ENCODE measurements around the gene PREP. TPM values are rescaled to one million over a fixed set of nuclear protein-coding genes. Genes with fewer than 3 reads are reported as not detected.
A peak's percentile ranks its signal among the peaks of the same experiment; 100 is the strongest.
"Not testable (repeated sequence)": the region's sequence is repeated elsewhere in the genome, so short reads cannot be mapped to it uniquely, and the experiment has no call there.

PREP gene
- total and polyA plus RNA-seq, 2 donors: 17.8 to 23.2 TPM

GRCh38 chr6:105432797-105433196, 29.9 kb upstream of the PREP start:
- Histone ChIP-seq H3K4me1 (ENCODE audit: control insufficient read depth in 2 of 2, insufficient read depth in 2 of 2, low read length in 2 of 2) (no peaks in the 10 kb centered on the region), H3K4me3 (ENCODE audit: low read length in 2 of 2) (no peak overlapping the region), H3K9me3 (ENCODE audit: control insufficient read depth in 2 of 2, insufficient read depth in 1 of 2, low read length in 1 of 2) (no peaks in the 10 kb centered on the region), H3K36me3 (ENCODE audit: control insufficient read depth in 2 of 2, insufficient read depth in 2 of 2, low read length in 1 of 2) (no peaks in the 10 kb centered on the region), H3K27me3 (ENCODE audit: control insufficient read depth in 2 of 2, insufficient read depth in 1 of 2, low read length in 1 of 2) (no peaks in the 10 kb centered on the region), H3K27ac (ENCODE audit: low read depth in 1 of 2, low read length in 1 of 2) (no peak overlapping the region)
- 95% methylated on average over 3 of the region's 3 CpGs for WGBS
- no peak for DNase-seq (ENCODE audit: low read depth in 6 of 9, low spot score in 9 of 9)

GRCh38 chr6:105431226-105431625, 28.3 kb upstream of the PREP start:
- H3K27ac ChIP-seq (ENCODE audit: low read depth in 1 of 2, low read length in 1 of 2): no peak overlapping the region
- WGBS: 38% methylated on average over 2 of the region's 2 CpGs
- H3K36me3 ChIP-seq (ENCODE audit: control insufficient read depth in 2 of 2, insufficient read depth in 2 of 2, low read length in 1 of 2): no peaks in the 10 kb centered on the region
- peak in 8 of 9 donors; percentile 21 to 76 (median 42) for DNase-seq (ENCODE audit: low read depth in 6 of 9, low spot score in 9 of 9)
- H3K9me3 ChIP-seq (ENCODE audit: control insufficient read depth in 2 of 2, insufficient read depth in 1 of 2, low read length in 1 of 2): no peaks in the 10 kb centered on the region
- no peaks in the 10 kb centered on the region for H3K4me1 ChIP-seq (ENCODE audit: control insufficient read depth in 2 of 2, insufficient read depth in 2 of 2, low read length in 2 of 2)
- no peaks in the 10 kb centered on the region for H3K27me3 ChIP-seq (ENCODE audit: control insufficient read depth in 2 of 2, insufficient read depth in 1 of 2, low read length in 1 of 2)
- H3K4me3 ChIP-seq (ENCODE audit: low read length in 2 of 2): no peak overlapping the region

- H3K9me3 ChIP-seq (ENCODE audit: control insufficient read depth in 2 of 2, insufficient read depth in 1 of 2, low read length in 1 of 2): no peaks in the 10 kb centered on the region
- WGBS: 97% methylated on average over 3 of the region's 3 CpGs
These were observed 27.8 kb upstream of the PREP start for GRCh38 chr6:105430685-105431084.

GRCh38 chr6:105429676-105430075, 26.8 kb upstream of the PREP start:
- H3K4me3 ChIP-seq (ENCODE audit: low read length in 2 of 2): no peak overlapping the region
- no peaks in the 10 kb centered on the region for H3K36me3 ChIP-seq (ENCODE audit: control insufficient read depth in 2 of 2, insufficient read depth in 2 of 2, low read length in 1 of 2)
- H3K27ac ChIP-seq (ENCODE audit: low read depth in 1 of 2, low read length in 1 of 2): no peak overlapping the region
- WGBS: 87% methylated on average over 4 of the region's 4 CpGs
- H3K9me3 ChIP-seq (ENCODE audit: control insufficient read depth in 2 of 2, insufficient read depth in 1 of 2, low read length in 1 of 2): no peaks in the 10 kb centered on the region
- no peaks in the 10 kb centered on the region for H3K27me3 ChIP-seq (ENCODE audit: control insufficient read depth in 2 of 2, insufficient read depth in 1 of 2, low read length in 1 of 2)
- no peak for DNase-seq (ENCODE audit: low read depth in 6 of 9, low spot score in 9 of 9)
- H3K4me1 ChIP-seq (ENCODE audit: control insufficient read depth in 2 of 2, insufficient read depth in 2 of 2, low read length in 2 of 2): no peaks in the 10 kb centered on the region

More at GRCh38 chr6:105430685-105431084, 27.8 kb upstream of the PREP start:
- H3K27me3 ChIP-seq (ENCODE audit: control insufficient read depth in 2 of 2, insufficient read depth in 1 of 2, low read length in 1 of 2): no peaks in the 10 kb centered on the region
- no peaks in the 10 kb centered on the region for H3K4me1 ChIP-seq (ENCODE audit: control insufficient read depth in 2 of 2, insufficient read depth in 2 of 2, low read length in 2 of 2)
- no peak overlapping the region for H3K27ac ChIP-seq (ENCODE audit: low read depth in 1 of 2, low read length in 1 of 2)
- no peak overlapping the region for H3K4me3 ChIP-seq (ENCODE audit: low read length in 2 of 2)
- no peaks in the 10 kb centered on the region for H3K36me3 ChIP-seq (ENCODE audit: control insufficient read depth in 2 of 2, insufficient read depth in 2 of 2, low read length in 1 of 2)
- no peak for DNase-seq (ENCODE audit: low read depth in 6 of 9, low spot score in 9 of 9)

DNA sequence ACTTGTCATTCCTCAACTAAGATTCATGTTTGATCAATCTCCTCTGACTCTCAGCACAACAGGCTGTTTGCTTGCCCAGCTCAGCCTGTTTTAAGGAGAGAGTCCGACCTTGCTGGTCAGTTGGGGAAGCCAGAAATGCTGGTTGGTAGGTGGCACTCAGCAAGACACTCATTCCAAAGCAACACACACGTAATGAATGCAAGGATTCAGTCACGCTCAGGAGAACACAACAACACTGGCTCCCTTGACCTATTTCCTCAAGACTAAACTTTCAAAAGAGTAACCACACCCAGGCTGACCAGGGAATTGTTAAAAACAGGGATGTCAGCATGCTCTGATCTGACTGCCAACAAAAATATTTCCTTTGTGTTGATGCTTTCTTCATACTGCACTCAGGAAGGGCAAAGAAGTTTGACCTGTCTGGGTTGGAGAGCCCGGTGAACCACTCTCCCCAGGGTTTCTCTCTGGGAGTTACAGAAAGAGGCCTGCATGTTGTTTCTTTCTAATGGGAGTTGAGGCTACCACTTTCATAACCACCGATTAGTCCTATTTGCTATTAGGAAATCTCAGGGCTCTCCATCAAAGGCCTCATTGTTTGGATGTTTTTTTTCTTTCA, 25.6 kb upstream of the PREP start:
- Histone ChIP-seq H3K36me3 (ENCODE audit: control insufficient read depth in 2 of 2, insufficient read depth in 2 of 2, low read length in 1 of 2) (no peaks in the 10 kb centered on the region), H3K27ac (ENCODE audit: low read depth in 1 of 2, low read length in 1 of 2) (no peak overlapping the region), H3K4me1 (ENCODE audit: control insufficient read depth in 2 of 2, insufficient read depth in 2 of 2, low read length in 2 of 2) (no peaks in the 10 kb centered on the region), H3K27me3 (ENCODE audit: control insufficient read depth in 2 of 2, insufficient read depth in 1 of 2, low read length in 1 of 2) (no peaks in the 10 kb centered on the region), H3K4me3 (ENCODE audit: low read length in 2 of 2) (no peak overlapping the region), H3K9me3 (ENCODE audit: control insufficient read depth in 2 of 2, insufficient read depth in 1 of 2, low read length in 1 of 2) (no peaks in the 10 kb centered on the region)
- 91% methylated on average over 5 of the region's 5 CpGs for WGBS
- no peak for DNase-seq (ENCODE audit: low read depth in 6 of 9, low spot score in 9 of 9)

DNA sequence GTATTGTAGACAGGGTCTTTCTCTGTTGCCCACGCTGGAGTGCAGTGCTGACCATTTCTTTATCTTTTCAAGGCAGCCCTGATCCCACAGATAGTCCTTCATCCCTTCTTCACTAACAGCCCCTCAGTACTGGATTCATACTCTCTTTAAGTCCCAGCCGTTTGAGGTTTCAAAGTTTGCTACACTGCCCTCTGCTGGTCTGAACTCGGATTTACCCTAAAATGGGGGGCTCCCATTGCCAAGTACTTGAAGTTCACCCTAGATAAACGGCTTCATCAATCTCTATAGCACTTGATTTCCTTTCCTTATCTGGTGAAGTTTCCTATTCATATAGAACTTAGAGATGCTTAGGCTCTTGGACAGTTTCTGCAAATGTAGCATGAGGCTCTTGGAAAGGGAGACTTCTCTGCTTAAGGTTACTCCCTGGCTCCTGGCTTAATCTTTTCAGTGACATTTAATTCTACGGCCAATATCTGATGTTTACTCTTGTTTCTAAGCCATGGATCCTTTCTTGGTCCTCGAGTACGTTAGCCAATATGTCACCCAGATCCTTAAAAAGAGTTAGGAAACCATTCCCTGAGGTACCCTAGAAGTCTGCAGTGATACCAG, 21.4 kb upstream of the PREP start:
- H3K4me1 ChIP-seq (ENCODE audit: control insufficient read depth in 2 of 2, insufficient read depth in 2 of 2, low read length in 2 of 2): no peaks in the 10 kb centered on the region
- peak in 8 of 9 donors; percentile 37 to 86 (median 64) for DNase-seq (ENCODE audit: low read depth in 6 of 9, low spot score in 9 of 9)
- H3K27me3 ChIP-seq (ENCODE audit: control insufficient read depth in 2 of 2, insufficient read depth in 1 of 2, low read length in 1 of 2): no peaks in the 10 kb centered on the region
- H3K36me3 ChIP-seq (ENCODE audit: control insufficient read depth in 2 of 2, insufficient read depth in 2 of 2, low read length in 1 of 2): no peaks in the 10 kb centered on the region
- H3K4me3 ChIP-seq (ENCODE audit: low read length in 2 of 2): no peak overlapping the region
- H3K27ac ChIP-seq (ENCODE audit: low read depth in 1 of 2, low read length in 1 of 2): no peak overlapping the region
- H3K9me3 ChIP-seq (ENCODE audit: control insufficient read depth in 2 of 2, insufficient read depth in 1 of 2, low read length in 1 of 2): no peaks in the 10 kb centered on the region
- WGBS: 29% methylated on average over 7 of the region's 7 CpGs

DNA sequence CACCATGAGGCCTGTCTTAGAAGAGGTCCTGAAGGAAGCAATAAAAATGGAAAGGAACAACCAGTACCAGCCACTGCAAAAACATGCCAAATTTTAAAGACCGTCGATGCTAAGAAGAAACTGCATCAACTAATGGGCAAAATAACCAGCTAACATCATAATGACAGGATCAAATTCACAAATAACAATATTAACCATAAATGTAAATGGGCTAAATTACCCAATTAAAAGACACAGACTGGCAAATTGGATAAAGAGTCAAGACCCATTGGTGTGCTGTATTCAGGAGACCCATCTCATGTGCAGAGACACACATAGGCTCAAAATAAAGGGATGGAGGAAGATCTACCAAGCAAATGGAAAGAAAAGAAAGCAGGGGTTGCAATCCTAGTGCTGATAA, 14.1 kb upstream of the PREP start:
- H3K4me1 ChIP-seq (ENCODE audit: control insufficient read depth in 2 of 2, insufficient read depth in 2 of 2, low read length in 2 of 2); DNase-seq (ENCODE audit: low read depth in 6 of 9, low spot score in 9 of 9); H3K4me3 ChIP-seq (ENCODE audit: low read length in 2 of 2); H3K27me3 ChIP-seq (ENCODE audit: control insufficient read depth in 2 of 2, insufficient read depth in 1 of 2, low read length in 1 of 2); H3K9me3 ChIP-seq (ENCODE audit: control insufficient read depth in 2 of 2, insufficient read depth in 1 of 2, low read length in 1 of 2); H3K36me3 ChIP-seq (ENCODE audit: control insufficient read depth in 2 of 2, insufficient read depth in 2 of 2, low read length in 1 of 2); H3K27ac ChIP-seq (ENCODE audit: low read depth in 1 of 2, low read length in 1 of 2): not testable (repeated sequence)
- WGBS: 100% methylated on average over 2 of the region's 2 CpGs

GRCh38 chr6:105409734-105410133, 6.9 kb upstream of the PREP start:
- H3K27me3 ChIP-seq (ENCODE audit: control insufficient read depth in 2 of 2, insufficient read depth in 1 of 2, low read length in 1 of 2): peaks cover 0 to 4% of the 10 kb centered on the region in 2 donors
- 95% methylated on average over 1 of the region's 1 CpG for WGBS
- no peaks in the 10 kb centered on the region for H3K36me3 ChIP-seq (ENCODE audit: control insufficient read depth in 2 of 2, insufficient read depth in 2 of 2, low read length in 1 of 2)
- H3K27ac ChIP-seq (ENCODE audit: low read depth in 1 of 2, low read length in 1 of 2): no peak overlapping the region
- peaks cover 0 to 8% of the 10 kb centered on the region in 2 donors for H3K9me3 ChIP-seq (ENCODE audit: control insufficient read depth in 2 of 2, insufficient read depth in 1 of 2, low read length in 1 of 2)
- H3K4me1 ChIP-seq (ENCODE audit: control insufficient read depth in 2 of 2, insufficient read depth in 2 of 2, low read length in 2 of 2): no peaks in the 10 kb centered on the region
- no peak for DNase-seq (ENCODE audit: low read depth in 6 of 9, low spot score in 9 of 9)
- H3K4me3 ChIP-seq (ENCODE audit: low read length in 2 of 2): no peak overlapping the region

- peak overlapping the region; percentile 48 to 56 for H3K27ac ChIP-seq (ENCODE audit: low read depth in 1 of 2, low read length in 1 of 2)
These were observed 568 bp downstream of the PREP start for GRCh38 chr6:105402090-105402938.

More at GRCh38 chr6:105402090-105402938, 568 bp downstream of the PREP start:
- DNase-seq (ENCODE audit: low read depth in 6 of 9, low spot score in 9 of 9): peak in 5 of 9 donors; percentile 24 to 59 (median 35)
- WGBS: 8% methylated on average over 48 of the region's 48 CpGs
- Histone ChIP-seq H3K27me3 (ENCODE audit: control insufficient read depth in 2 of 2, insufficient read depth in 1 of 2, low read length in 1 of 2) (peaks cover 0 to 11% of the 10 kb centered on the region in 2 donors), H3K4me1 (ENCODE audit: control insufficient read depth in 2 of 2, insufficient read depth in 2 of 2, low read length in 2 of 2) (peaks cover 24 to 32% of the 10 kb centered on the region in 2 donors), H3K4me3 (ENCODE audit: low read length in 2 of 2) (peak overlapping the region; percentile 94 to 98), H3K36me3 (ENCODE audit: control insufficient read depth in 2 of 2, insufficient read depth in 2 of 2, low read length in 1 of 2) (no peaks in the 10 kb centered on the region), H3K9me3 (ENCODE audit: control insufficient read depth in 2 of 2, insufficient read depth in 1 of 2, low read length in 1 of 2) (no peaks in the 10 kb centered on the region)
